Esophagus squamous epithelium (tissue), 5 donors: Measurements from ENCODE around the gene MS4A7. TPM values are rescaled to one million over a fixed set of nuclear protein-coding genes. Genes with fewer than 3 reads are reported as not detected.

Experiments
- DNase-seq: peaks from one replicate; lab custom pipeline; 2025; lab: John Stamatoyannopoulos, UW
- H3K27ac ChIP-seq, 4 donors: fragments of 200-600 bp; sonication (generic); one replicate each; pipeline ENCODE4 v1.5.1; 2016 to 2019; ENCODE audit warnings: mild to moderate bottlenecking in 1 of 4
- H3K27me3 ChIP-seq, 4 donors: fragments of 200-600 bp; sonication (generic); 1 replicate in 3 of 4; 2 replicates in 1 of 4; pipeline versions ENCODE4 v1.5.1 to v1.6.0; 2017 to 2021; ENCODE audit warnings: antibody characterized with exemption in 1 of 4
- H3K36me3 ChIP-seq, 3 donors: fragments of 200-600 bp; sonication (generic); one replicate each; pipeline ENCODE4 v1.5.1; 2016 to 2019
- H3K4me1 ChIP-seq, 3 donors: fragments of 200-600 bp; sonication (generic); one replicate each; pipeline ENCODE4 v1.5.1; 2017 to 2019
- H3K4me3 ChIP-seq, 4 donors: fragments of 200-600 bp; sonication (generic); 1 replicate in 3 of 4; 2 replicates in 1 of 4; pipeline ENCODE4 v1.5.1; 2016 to 2019; ENCODE audit warnings: mild to moderate bottlenecking in 2 of 4, moderate library complexity in 1 of 4
- H3K9me3 ChIP-seq, 3 donors: fragments of 200-600 bp; sonication (generic); one replicate each; pipeline ENCODE4 v1.5.1; 2016 to 2019
- POLR2A ChIP-seq, 4 donors: fragments of 450-650 bp; IDR thresholded peaks; one replicate each; pipeline ENCODE4 v1.6.1; 2017; ENCODE audit warnings: antibody characterized with exemption in 4 of 4, mild to moderate bottlenecking in 4 of 4, moderate library complexity in 3 of 4
- WGBS, 2 donors: methylation state at CpG; one replicate each; pipeline ENCODE4 v1.1.5; 2018; 5-methylcytosine and 5-hydroxymethylcytosine counted together
- intact Hi-C: fragments of 100-400 bp; cut with DNase I; formaldehyde crosslinking; loops from one replicate; pipeline ENCODE4 v1.15.0; 2022
- total RNA-seq, 4 donors: library from RNA; depleted of rRNA; stranded (reverse); fragments of >200 nt; gene quantifications; one replicate each; pipeline ENCODE4 v1.1.0, GENCODE V29; 2016
- TF ChIP-seq, protein P1 (sequence below), 6 experiments: fragments of 450-650 bp in 4 of 6; fragments of 200-600 bp in 2 of 6; sonication (generic) in 2 of 6; IDR thresholded peaks; one replicate each; pipeline ENCODE4 v1.5.1; 2016 to 2019; ENCODE audit warnings: antibody characterized with exemption in 6 of 6, mild to moderate bottlenecking in 4 of 6, moderate library complexity in 4 of 6
- donor health status: DM: yes; HTN: yes; CAD: no.

Gene MS4A7
- total RNA-seq, 4 donors from 2014 or later, result 3.8 to 23.5 (median 10.3) TPM

DNA sequence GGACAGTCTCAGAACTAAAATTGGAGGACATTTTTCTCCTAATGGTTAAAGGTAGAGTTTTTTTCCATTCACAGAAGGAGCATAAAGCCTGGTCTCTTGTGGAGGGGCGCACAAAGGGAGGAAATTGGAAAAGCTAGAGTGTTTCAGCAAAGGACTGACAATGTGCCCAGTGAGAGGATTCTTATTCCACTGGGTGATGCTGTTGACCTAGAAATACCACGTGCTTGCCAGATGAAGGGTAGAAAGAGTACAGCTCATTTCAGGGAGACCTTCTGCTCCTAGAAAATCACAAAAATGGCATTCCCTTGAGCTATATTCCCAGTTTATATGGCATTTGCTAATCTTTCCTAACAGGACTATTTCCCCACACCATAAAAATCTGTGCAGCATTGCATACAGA is 30.2 kb upstream of the MS4A7 start:
- no peak for TF ChIP-seq POLR2A (IDR thresholded peaks at IDR 0.05)
- TF ChIP-seq, protein P1, sequence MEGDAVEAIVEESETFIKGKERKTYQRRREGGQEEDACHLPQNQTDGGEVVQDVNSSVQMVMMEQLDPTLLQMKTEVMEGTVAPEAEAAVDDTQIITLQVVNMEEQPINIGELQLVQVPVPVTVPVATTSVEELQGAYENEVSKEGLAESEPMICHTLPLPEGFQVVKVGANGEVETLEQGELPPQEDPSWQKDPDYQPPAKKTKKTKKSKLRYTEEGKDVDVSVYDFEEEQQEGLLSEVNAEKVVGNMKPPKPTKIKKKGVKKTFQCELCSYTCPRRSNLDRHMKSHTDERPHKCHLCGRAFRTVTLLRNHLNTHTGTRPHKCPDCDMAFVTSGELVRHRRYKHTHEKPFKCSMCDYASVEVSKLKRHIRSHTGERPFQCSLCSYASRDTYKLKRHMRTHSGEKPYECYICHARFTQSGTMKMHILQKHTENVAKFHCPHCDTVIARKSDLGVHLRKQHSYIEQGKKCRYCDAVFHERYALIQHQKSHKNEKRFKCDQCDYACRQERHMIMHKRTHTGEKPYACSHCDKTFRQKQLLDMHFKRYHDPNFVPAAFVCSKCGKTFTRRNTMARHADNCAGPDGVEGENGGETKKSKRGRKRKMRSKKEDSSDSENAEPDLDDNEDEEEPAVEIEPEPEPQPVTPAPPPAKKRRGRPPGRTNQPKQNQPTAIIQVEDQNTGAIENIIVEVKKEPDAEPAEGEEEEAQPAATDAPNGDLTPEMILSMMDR (IDR thresholded peaks at IDR 0.05), result no peak
- no peak overlapping the region for H3K27ac ChIP-seq
- intact Hi-C loops, result no loop called here
- no peak for DNase-seq
- no peaks in the 10 kb centered on the region for H3K36me3 ChIP-seq
- H3K4me1 ChIP-seq, result no peaks in the 10 kb centered on the region
- no peaks in the 10 kb centered on the region for H3K9me3 ChIP-seq
- WGBS, 2 donors, result 58 to 76% methylated on average over 2 of the region's 2 CpGs
- H3K4me3 ChIP-seq, result no peak overlapping the region
- H3K27me3 ChIP-seq, result no peaks in the 10 kb centered on the region

DNA sequence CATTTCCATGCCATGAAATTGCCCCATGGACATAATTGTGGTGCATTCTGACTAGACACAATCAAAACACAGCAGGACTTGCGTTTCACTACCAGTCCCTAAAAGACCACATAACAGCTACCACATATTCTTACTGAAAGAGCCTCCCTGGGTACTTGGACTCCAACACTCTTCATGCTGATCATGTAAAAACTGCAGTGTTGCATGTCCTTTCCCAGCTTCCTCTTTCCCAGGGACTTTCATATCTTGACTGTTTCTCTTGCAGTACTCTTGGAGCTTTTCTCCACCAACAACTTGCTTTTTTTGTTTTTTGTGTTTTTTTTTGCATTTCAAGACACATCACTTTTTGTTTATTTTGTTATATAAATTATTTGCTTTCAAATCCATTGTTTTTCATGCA is 28.3 kb upstream of the MS4A7 start:
- Histone ChIP-seq H3K36me3 (no peaks in the 10 kb centered on the region), H3K4me1 (no peaks in the 10 kb centered on the region), H3K27ac (no peak overlapping the region), H3K27me3 (no peaks in the 10 kb centered on the region), H3K9me3 (no peaks in the 10 kb centered on the region), H3K4me3 (no peak overlapping the region)
- no peak for TF ChIP-seq POLR2A (IDR thresholded peaks at IDR 0.05)
- TF ChIP-seq, protein P1 (IDR thresholded peaks at IDR 0.05), result no peak
- 69 to 88% methylated on average over 1 of the region's 1 CpG for WGBS, 2 donors
- intact Hi-C loops, result no loop called here
- no peak for DNase-seq

DNA sequence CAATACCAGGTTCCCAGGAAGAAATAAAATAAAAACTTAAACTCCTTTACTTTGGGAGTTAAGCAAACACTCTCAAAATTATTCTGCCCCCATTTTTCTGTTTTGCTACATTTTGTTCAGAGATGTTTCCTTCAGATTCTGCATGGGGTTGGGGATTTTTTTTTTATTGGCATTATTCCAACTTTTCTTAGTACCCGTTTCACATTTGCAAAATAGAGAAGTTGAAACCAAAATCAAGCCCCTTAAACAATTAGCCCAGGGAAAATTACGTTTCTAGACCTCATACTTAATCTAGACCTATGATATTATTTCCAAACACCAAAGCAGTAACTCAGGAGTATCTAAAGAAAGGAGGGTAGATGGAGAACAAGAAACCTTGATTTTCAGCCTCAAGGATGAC is 20.6 kb upstream of the MS4A7 start:
- no peak for TF ChIP-seq POLR2A (IDR thresholded peaks at IDR 0.05)
- TF ChIP-seq, protein P1 (IDR thresholded peaks at IDR 0.05), result no peak
- Histone ChIP-seq H3K27me3 (no peaks in the 10 kb centered on the region), H3K9me3 (no peaks in the 10 kb centered on the region), H3K4me1 (no peaks in the 10 kb centered on the region), H3K36me3 (no peaks in the 10 kb centered on the region), H3K27ac (no peak overlapping the region), H3K4me3 (no peak overlapping the region)
- 17% methylated on average over 2 of the region's 2 CpGs for WGBS, 2 donors
- DNase-seq, result no peak
- intact Hi-C loops, result no loop called here

DNA sequence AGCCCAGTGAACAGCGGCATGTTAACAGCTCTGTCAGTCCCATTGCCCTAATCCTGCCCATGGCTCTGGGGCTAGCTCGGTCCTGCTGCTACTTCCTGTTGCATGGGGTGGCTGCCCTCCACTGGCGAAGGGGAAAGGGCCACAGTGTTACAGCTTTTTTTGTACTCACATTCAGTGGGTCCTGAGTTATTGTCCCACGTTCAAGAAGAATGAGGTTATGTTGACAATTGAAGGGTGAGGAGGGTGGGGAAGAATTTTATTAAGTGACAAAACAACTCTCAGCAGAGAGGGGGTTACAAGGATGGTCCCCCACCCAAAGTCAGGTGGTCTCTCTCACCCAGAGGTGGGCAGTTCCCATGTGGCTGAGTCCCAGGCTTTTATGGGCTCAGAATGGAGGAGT is 17.7 kb upstream of the MS4A7 start:
- Histone ChIP-seq H3K4me3 (no peak overlapping the region), H3K36me3 (no peaks in the 10 kb centered on the region), H3K9me3 (no peaks in the 10 kb centered on the region), H3K27me3 (no peaks in the 10 kb centered on the region), H3K4me1 (no peaks in the 10 kb centered on the region), H3K27ac (no peak overlapping the region)
- DNase-seq, result no peak
- intact Hi-C loops, result loop anchor here (10.0 kb wide), 1 partner anchor 254 kb away; no protein-coding TSS in a partner anchor
- WGBS, 2 donors, result 100% methylated on average over 1 of the region's 4 CpGs; no CpG with 5 or more reads in 1 of the 2 donors
- TF ChIP-seq, protein P1 (IDR thresholded peaks at IDR 0.05), result no peak
- TF ChIP-seq POLR2A (IDR thresholded peaks at IDR 0.05), result no peak

DNA sequence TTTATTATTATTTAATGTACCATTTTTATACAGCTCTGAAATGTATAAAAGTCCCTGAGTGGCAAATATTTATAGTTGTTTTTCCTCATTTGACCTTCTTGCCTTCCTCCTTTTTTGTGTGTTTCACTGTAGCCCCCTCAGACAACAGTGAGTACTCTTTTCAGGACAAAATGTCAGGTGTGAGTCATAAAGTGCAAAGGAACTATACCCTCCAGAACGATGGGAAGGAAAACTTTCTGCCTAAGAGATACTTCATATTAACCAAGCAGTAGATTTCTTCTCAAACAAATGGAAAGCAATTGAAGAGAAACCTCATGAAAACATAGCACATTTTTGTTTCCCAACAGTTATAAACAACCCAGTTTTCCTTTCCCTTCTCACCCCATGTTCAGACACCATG is 16.1 kb upstream of the MS4A7 start:
- H3K27ac ChIP-seq, result no peak overlapping the region
- no peak for TF ChIP-seq POLR2A (IDR thresholded peaks at IDR 0.05)
- TF ChIP-seq, protein P1 (IDR thresholded peaks at IDR 0.05), result no peak
- no peaks in the 10 kb centered on the region for H3K27me3 ChIP-seq
- no peaks in the 10 kb centered on the region for H3K36me3 ChIP-seq
- H3K9me3 ChIP-seq, result no peaks in the 10 kb centered on the region
- 15 to 17% methylated on average over 1 of the region's 1 CpG for WGBS, 2 donors
- intact Hi-C loops, result loop anchor here (10.0 kb wide), 1 partner anchor 253 kb away; no protein-coding TSS in a partner anchor
- DNase-seq, result no peak
- no peaks in the 10 kb centered on the region for H3K4me1 ChIP-seq
- H3K4me3 ChIP-seq, result no peak overlapping the region
